22Rv1 (cell line): ENCODE results near the gene TRMT2A.

Experiments
- H3K27ac ChIP-seq: fragments of 450-650 bp; 2 replicates; pipeline ENCODE4 v1.5.1; 2017
- CTCF ChIP-seq: fragments of 450-650 bp; IDR thresholded peaks from 2 replicates; pipeline ENCODE4 v1.5.1; 2017; ENCODE audit warnings: mild to moderate bottlenecking
- ZFX ChIP-seq: fragments of 450-650 bp; IDR thresholded peaks from 2 replicates; pipeline ENCODE4 v1.6.1; 2017; ENCODE audit warnings: antibody characterized with exemption, borderline replicate concordance

TRMT2A gene

DNA sequence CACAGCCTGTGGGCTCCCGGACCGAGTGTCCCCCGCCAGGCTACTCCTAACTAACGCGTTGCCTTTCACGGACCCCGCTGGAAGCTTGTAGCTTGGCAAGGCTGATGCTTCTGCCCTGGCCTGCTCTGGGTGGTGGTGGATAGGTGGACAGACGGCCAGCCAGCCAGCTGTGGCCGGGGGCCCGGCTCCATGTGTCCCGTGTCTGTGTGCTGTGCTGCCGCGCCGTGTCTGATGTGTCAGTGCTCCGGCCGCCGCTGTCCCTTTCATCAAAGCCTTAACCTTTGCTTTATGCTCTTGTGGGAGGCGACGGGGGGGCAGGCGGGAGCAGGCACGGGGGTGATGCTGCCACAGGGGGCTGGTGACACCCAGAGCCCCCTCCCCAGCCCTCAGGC, 28.8 kb upstream of the TRMT2A start:
- TF ChIP-seq ZFX (no peak), CTCF (no peak)
- H3K27ac ChIP-seq, result no peak overlapping the region

- no peak for TF ChIP-seq CTCF
- TF ChIP-seq ZFX, result no peak
These were observed 28.3 kb upstream of the TRMT2A start for GRCh38 chr22:20145206-20145831.

DNA sequence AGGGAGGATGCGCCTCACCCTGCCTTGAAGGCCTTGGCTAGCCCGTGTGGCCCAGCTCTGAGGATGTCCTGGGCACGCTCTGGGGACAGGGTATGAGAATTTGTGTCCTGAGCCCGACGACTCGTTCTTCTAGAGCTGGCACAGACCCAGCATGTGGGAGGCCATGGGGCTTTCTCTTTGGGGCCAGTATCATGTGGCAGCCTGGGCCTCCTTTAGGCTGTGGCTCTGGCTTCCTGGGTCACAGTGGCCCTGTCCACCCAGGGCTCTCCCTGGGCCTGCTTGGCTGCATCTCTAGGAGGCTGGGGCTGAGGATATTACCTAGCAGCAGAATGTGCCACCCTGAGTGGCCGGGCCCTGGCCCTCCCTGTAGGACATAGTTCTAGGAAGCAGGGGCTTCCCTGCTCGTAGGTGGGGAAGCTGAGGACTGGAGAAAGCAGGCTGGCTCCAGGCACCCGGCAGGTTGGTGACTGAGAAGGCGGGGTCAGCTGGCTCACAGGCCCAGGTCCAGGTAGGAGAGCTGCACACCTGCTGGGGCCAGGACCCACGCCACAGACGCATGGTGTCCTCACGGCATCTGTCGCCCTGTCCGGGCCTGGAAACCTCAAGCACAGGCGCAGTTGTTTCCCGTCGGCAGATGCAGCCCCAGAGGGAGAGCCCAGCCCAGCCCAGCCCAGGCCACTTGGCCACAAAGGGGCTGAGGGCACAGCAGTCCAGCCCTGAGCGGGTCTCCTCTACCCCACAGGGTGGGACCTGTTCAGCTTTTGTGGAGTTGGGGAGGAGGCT, 27.0 kb upstream of the TRMT2A start:
- H3K27ac ChIP-seq, result no peak overlapping the region
- TF ChIP-seq ZFX (no peak), CTCF (no peak)

More at GRCh38 chr22:20145206-20145831, 28.3 kb upstream of the TRMT2A start:
- no peak overlapping the region for H3K27ac ChIP-seq

DNA sequence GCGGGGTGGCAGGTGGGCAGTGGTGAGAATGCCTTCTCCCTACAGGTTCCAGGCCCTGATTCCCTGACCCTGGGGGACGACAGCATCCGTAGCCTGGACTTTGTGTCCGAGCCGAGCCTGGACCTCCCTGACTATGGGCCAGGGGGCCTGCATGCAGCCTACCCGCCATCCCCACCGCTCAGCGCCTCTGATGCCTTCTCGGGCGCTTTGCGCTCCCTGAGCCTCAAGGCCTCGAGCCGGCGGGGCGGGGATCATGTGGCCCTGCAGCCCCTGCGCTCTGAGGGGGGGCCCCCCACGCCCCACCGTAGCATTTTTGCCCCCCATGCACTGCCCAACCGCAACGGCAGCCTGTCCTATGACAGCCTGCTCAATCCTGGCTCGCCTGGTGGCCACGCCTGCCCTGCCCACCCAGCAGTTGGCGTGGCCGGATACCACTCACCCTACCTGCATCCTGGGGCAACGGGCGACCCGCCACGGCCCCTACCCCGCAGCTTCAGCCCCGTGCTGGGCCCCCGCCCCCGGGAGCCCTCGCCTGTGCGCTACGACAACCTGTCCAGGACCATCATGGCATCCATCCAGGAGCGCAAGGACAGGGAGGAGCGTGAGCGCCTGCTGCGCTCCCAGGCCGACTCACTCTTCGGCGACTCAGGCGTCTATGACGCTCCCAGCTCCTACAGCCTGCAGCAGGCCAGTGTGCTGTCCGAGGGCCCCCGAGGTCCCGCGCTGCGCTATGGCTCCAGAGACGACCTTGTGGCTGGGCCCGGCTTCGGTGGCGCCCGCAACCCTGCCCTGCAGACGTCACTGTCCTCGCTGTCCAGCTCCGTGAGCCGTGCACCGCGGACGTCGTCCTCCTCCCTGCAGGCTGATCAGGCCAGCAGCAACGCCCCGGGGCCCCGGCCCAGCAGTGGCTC, 25.9 kb upstream of the TRMT2A start:
- TF ChIP-seq CTCF (no peak), ZFX (no peak)
- no peak overlapping the region for H3K27ac ChIP-seq

DNA sequence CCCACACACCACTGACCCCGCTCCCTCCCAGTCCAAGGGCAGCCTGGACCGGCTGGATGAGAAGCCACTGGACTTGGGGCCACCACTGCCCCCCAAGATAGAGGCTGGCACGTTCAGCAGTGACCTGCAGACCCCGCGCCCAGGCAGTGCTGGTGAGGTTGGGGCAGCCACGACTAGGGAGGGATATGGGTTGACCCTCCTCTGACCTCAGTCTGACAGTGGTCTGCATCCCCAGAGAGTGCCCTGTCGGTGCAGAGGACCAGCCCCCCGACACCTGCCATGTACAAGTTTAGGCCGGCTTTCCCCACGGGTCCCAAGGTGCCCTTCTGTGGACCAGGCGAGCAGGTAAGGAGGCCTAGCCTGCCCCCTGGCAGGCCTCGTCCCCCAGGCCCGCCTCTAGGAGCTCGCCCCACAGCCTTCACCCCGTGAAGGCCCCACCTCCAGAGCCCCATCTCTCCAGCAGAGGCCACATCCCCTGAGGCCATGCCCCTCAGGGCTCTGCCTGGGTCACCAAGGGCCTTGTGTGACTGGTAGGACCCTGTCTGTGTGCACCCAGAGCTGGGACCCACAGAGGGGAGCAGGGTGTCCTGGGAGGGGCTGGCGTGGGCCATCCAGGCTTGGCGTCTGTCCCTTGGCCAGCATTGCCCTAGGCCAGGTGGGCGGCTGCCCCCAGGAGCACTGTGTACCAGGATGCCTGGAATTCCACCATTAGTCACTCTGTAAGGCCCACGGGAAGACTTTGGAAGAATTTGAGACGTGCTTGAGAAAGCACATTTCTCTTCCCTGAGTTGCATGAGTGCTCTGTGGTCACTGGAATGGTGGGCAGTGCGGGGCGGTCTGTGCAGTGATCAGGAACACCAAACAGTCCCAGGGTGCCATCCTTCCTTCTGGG, 24.4 kb upstream of the TRMT2A start:
- TF ChIP-seq ZFX, result no peak
- TF ChIP-seq CTCF, result no peak
- H3K27ac ChIP-seq, result no peak overlapping the region

GRCh38 chr22:20140521-20140964, 23.5 kb upstream of the TRMT2A start:
- no peak overlapping the region for H3K27ac ChIP-seq
- TF ChIP-seq CTCF (no peak), ZFX (no peak)
